SH-SY5Y (cell line): ENCODE data around the gene DMAC2L.

Experiments
- GATA2 ChIP-seq: IDR thresholded peaks from 2 replicates; pipeline ENCODE4 v1.6.1; 2011; ENCODE audit warnings: mild to moderate bottlenecking, low read depth, low read length
- GATA3 ChIP-seq: IDR thresholded peaks from 2 replicates; pipeline ENCODE4 v1.6.1; 2011; ENCODE audit warnings: low read depth, mild to moderate bottlenecking, low read length, moderate library complexity

GRCh38 chr14:50366589-50366988, 54.5 kb downstream of the DMAC2L start:
- TF ChIP-seq GATA3 (no peak), GATA2 (no peak)
